Cardiac muscle cell (in vitro differentiated cells and primary cell): ENCODE results near the gene UNC119B. TPM values are rescaled to one million over a fixed set of nuclear protein-coding genes. Genes with fewer than 3 reads are reported as not detected.

Source experiments
- DNase-seq, 2 donors: peaks; one replicate each; pipeline versions ENCODE4 v3.0.0 to v3.0.0-alpha.2; 2010 to 2017; ENCODE audit warnings: low read depth in 1 of 2, low spot score in 1 of 2
- H3K27ac ChIP-seq: fragments of 200-600 bp; sonication (generic); 2 replicates; pipeline ENCODE4 v1.5.1; 2016
- H3K27me3 ChIP-seq: fragments of 200-600 bp; sonication (generic); 2 replicates; pipeline ENCODE4 v1.6.0; 2016; ENCODE audit warnings: control low read depth
- H3K36me3 ChIP-seq: fragments of 200-600 bp; sonication (generic); 2 replicates; pipeline ENCODE4 v1.5.1; 2016; ENCODE audit warnings: control low read depth
- H3K4me1 ChIP-seq: fragments of 200-600 bp; sonication (generic); 2 replicates; pipeline ENCODE4 v1.8.1; 2017; ENCODE audit warnings: low read depth, mild to moderate bottlenecking, mixed run types
- H3K4me3 ChIP-seq: fragments of 200-600 bp; sonication (generic); 2 replicates; pipeline ENCODE4 v1.5.1; 2016; ENCODE audit warnings: mild to moderate bottlenecking
- H3K9me3 ChIP-seq: fragments of 200-600 bp; sonication (generic); 2 replicates; pipeline ENCODE4 v1.5.1; 2017; ENCODE audit warnings: low read depth, mild to moderate bottlenecking, control low read depth
- polyA plus RNA-seq: library from polyadenylated mRNA; unstranded; fragments of >200 nt; fragmentation: Nextera tagmentation; extraction: Ambion mirVana; gene quantifications from 2 replicates; pipeline ENCODE4 v1.2.1, GENCODE V29; 2016
- total RNA-seq: library from RNA; depleted of rRNA; stranded (reverse); fragments of >200 nt; gene quantifications from 2 replicates; pipeline ENCODE4 v1.2.3, GENCODE V29; 2016
- TF ChIP-seq, protein P1 (sequence below): IDR thresholded peaks from 2 replicates; pipeline ENCODE4 v1.5.1; 2012; ENCODE audit warnings: low read depth, mild to moderate bottlenecking, low read length

The UNC119B gene
- total and polyA plus RNA-seq, 2 experiments from 2014 or later = 14.7 to 28.2 TPM

DNA sequence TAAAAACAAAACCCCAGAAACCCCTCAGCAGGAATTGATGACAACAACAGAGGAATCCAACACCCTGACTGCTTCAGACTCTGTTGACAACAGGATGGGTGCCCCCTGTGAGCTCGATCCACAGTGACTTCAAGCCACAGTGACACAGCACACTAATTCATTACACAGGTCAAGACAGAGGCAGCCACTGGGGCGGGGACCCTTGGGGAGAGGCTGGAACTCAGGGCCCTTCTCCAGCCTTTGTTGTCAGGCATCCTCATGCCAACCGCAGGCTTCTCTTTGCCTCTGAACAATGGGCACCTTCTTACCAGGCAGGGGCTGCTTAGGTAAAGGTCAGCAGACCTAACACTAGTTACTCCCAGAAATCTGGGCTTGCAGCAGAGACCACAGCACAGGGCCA, 53.0 kb downstream of the UNC119B start:
- DNase-seq = no peak
- peaks cover 34% of the 10 kb centered on the region for H3K4me1 ChIP-seq
- TF ChIP-seq, protein P1, sequence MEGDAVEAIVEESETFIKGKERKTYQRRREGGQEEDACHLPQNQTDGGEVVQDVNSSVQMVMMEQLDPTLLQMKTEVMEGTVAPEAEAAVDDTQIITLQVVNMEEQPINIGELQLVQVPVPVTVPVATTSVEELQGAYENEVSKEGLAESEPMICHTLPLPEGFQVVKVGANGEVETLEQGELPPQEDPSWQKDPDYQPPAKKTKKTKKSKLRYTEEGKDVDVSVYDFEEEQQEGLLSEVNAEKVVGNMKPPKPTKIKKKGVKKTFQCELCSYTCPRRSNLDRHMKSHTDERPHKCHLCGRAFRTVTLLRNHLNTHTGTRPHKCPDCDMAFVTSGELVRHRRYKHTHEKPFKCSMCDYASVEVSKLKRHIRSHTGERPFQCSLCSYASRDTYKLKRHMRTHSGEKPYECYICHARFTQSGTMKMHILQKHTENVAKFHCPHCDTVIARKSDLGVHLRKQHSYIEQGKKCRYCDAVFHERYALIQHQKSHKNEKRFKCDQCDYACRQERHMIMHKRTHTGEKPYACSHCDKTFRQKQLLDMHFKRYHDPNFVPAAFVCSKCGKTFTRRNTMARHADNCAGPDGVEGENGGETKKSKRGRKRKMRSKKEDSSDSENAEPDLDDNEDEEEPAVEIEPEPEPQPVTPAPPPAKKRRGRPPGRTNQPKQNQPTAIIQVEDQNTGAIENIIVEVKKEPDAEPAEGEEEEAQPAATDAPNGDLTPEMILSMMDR = no peak
- H3K9me3 ChIP-seq = no peaks in the 10 kb centered on the region
- H3K36me3 ChIP-seq = peaks cover 40% of the 10 kb centered on the region
- peak overlapping the region; percentile 96 for H3K27ac ChIP-seq
- H3K27me3 ChIP-seq = no peaks in the 10 kb centered on the region
- H3K4me3 ChIP-seq = no peak overlapping the region

DNA sequence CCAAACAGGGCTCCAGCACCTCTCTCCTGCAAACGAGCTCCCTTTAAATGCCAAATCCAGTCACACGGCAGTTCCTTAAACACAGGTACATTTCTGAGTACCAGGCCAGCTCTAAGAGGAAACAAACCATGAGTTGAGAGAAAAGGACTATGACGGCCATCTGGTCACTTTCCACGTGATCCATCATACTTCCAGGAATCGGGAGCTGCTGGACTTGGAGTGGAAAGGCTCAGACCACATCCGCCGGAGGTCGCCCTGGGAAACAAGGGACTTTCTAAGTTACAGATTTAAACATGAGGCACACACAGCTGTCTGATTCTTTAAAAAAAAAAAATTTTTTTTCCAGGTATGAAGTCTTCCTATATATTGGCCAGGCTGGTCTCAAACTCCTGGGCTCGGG, 54.6 kb downstream of the UNC119B start:
- H3K27me3 ChIP-seq = no peaks in the 10 kb centered on the region
- peaks cover 34% of the 10 kb centered on the region for H3K4me1 ChIP-seq
- TF ChIP-seq, protein P1 = no peak
- no peaks in the 10 kb centered on the region for H3K9me3 ChIP-seq
- H3K27ac ChIP-seq = peak overlapping the region; percentile 76
- peaks cover 40% of the 10 kb centered on the region for H3K36me3 ChIP-seq
- no peak for DNase-seq
- H3K4me3 ChIP-seq = no peak overlapping the region

DNA sequence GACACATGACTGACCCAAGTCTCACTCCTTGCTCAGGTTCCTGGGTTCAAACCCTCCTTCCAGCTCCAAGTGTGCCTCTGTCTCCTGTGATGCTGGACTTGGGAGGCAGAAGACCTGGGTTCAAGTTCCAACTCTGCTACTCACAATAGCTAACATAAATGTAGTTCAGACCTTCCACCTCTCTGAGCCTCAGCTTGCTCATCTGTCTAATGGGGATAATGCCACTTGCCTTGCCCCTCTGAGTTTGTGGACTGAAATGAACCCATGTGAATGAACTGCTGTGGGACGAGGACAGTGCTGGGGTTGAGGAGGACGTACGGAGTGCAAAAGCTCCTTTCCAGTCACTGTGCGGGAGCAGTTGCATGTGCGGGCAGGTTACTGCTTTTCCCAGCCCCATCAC, 56.3 kb downstream of the UNC119B start:
- Histone ChIP-seq H3K27ac (peak overlapping the region; percentile 76), H3K27me3 (no peaks in the 10 kb centered on the region), H3K4me1 (peaks cover 22% of the 10 kb centered on the region), H3K4me3 (no peak overlapping the region), H3K36me3 (peaks cover 40% of the 10 kb centered on the region), H3K9me3 (no peaks in the 10 kb centered on the region)
- no peak for DNase-seq
- TF ChIP-seq, protein P1 = no peak

DNA sequence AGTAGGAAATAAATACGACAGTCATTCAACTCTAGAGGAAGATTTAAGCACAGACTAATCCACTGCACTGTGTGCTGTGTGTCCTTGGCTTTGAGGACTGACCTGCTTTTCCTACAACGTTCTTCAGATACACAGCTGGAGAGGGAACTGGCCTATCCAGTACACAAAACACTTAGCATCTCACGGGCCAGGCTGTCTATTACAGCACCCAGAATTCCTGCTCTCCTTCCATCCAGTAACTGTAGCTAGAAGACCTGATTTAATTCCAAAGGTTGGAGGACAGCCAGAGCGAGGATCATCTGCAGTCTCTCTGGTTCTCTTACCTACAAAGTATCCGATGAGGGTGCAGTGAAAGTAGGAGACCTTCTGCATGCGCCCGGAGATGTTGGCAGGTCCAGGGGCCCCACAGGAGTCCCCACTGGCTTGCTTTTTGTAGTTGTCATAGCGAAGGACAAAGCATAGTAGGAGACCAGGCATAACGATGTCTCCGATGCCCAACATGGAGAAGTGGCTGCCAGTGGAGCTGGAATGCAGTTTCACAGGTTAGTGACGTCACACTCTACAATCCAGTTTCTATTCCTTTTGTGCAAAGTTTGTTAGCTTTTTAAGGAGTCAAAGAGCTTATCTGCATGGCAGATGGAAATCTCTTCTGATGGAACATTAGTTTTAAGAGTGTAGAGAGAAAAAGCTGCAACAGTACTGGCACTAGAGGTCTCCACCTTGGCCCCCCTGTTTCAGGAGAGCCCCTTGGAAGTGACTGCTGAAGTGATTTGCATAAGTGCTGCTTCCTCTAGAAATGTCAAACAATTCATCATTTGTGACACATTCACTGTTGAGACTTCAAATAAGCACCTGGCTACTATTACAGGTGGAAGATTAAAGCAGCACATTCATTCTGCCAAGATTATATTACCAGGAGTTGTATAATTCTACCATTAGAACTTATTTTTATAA, 57.1 kb downstream of the UNC119B start:
- no peak for DNase-seq
- Histone ChIP-seq H3K27ac (peak overlapping the region; percentile 53), H3K27me3 (no peaks in the 10 kb centered on the region), H3K4me3 (no peak overlapping the region), H3K4me1 (peaks cover 14% of the 10 kb centered on the region), H3K36me3 (peaks cover 40% of the 10 kb centered on the region), H3K9me3 (no peaks in the 10 kb centered on the region)
- TF ChIP-seq, protein P1 = no peak

DNA sequence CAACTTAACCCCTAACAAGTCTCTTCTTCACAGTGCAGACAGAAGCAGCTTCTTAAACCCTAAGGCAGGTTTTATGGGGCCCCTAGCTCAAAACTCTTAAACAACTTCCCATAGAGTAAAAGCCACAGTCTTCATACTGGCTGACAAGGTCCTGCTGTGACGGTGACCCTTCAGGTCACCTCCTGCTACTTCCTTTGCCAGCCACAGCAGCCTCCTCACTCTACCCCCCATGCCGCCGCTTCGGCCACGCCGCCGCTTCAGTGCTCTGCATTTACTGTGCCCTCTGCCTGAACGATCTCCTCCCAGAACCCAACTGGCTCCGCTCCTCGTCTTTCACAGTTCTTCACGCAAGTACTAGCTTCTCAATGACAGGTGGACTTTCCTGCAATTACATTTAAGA, 60.8 kb downstream of the UNC119B start:
- TF ChIP-seq, protein P1 = no peak
- Histone ChIP-seq H3K4me3 (no peak overlapping the region), H3K4me1 (peaks cover 13% of the 10 kb centered on the region), H3K36me3 (peaks cover 26% of the 10 kb centered on the region), H3K27me3 (no peaks in the 10 kb centered on the region), H3K9me3 (no peaks in the 10 kb centered on the region), H3K27ac (peak overlapping the region; percentile 48)
- DNase-seq = no peak

Other genes with a start within 250 kb of the UNC119B start
- 126 and 131 TPM in 2 replicates for gene SRSF9, start 240.7 kb upstream of the UNC119B start, total RNA-seq
- 195 and 205 TPM in 2 replicates for gene SRSF9, start 240.7 kb upstream of the UNC119B start, polyA plus RNA-seq
- gene DYNLL1, start 214.3 kb upstream of the UNC119B start, total RNA-seq = 186 and 248 TPM in 2 replicates
- 534 and 546 TPM in 2 replicates for gene DYNLL1, start 214.3 kb upstream of the UNC119B start, polyA plus RNA-seq
- 61.8 and 67.2 TPM in 2 replicates for gene COQ5, start 181.3 kb upstream of the UNC119B start, total RNA-seq
- 99.3 and 112 TPM in 2 replicates for gene COQ5, start 181.3 kb upstream of the UNC119B start, polyA plus RNA-seq
- gene RNF10, start 176.1 kb upstream of the UNC119B start, total RNA-seq = 107 and 122 TPM in 2 replicates
- 210 and 227 TPM in 2 replicates for gene RNF10, start 176.1 kb upstream of the UNC119B start, polyA plus RNA-seq
- gene POP5, start 129.1 kb upstream of the UNC119B start, total RNA-seq = 27.9 and 32.8 TPM in 2 replicates
- 59.2 and 75.3 TPM in 2 replicates for gene POP5, start 129.1 kb upstream of the UNC119B start, polyA plus RNA-seq
- gene CABP1, start 69.8 kb upstream of the UNC119B start, total RNA-seq = not detected in 2 replicates
- not detected in 2 replicates for gene CABP1, start 69.8 kb upstream of the UNC119B start, polyA plus RNA-seq
- 122 and 137 TPM in 2 replicates for gene MLEC, start 23.3 kb upstream of the UNC119B start, total RNA-seq
- gene MLEC, start 23.3 kb upstream of the UNC119B start, polyA plus RNA-seq = 159 and 215 TPM in 2 replicates
- 34.3 and 59.8 TPM in 2 replicates for gene ACADS, start 15.4 kb downstream of the UNC119B start, total RNA-seq
- gene ACADS, start 15.4 kb downstream of the UNC119B start, polyA plus RNA-seq = 35.9 and 77.1 TPM in 2 replicates
- gene SPPL3, start 193.9 kb downstream of the UNC119B start, total RNA-seq = 23.2 and 26.9 TPM in 2 replicates
- gene SPPL3, start 193.9 kb downstream of the UNC119B start, polyA plus RNA-seq = 111 and 121 TPM in 2 replicates